ENCODE data around the gene DCLK3. TPM values are rescaled to one million over a fixed set of nuclear protein-coding genes. Genes with fewer than 3 reads are reported as not detected.

The DCLK3 gene
- total and polyA plus RNA-seq, 4 donors: 0.04 to 0.80 (median 0.21) TPM

DNA sequence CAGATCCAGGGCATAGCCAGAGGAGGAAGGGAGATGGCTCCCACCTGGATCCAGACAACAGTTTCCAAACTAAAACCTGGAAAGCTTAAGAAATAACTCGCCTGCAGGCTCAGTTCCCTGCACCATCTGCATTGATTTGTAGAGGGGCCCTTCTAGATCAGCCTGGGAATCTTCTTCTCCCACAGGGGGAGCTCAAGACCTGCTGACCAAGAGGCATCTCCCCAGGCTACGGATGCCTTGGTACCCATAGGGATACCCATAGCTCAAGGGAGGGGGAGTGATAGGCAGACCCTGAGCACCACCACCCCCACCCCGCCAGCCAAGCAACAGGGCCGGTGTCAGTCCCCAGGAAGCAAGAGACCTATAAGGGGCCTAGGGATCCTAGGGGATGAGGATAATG is 28.0 kb upstream of the DCLK3 start:
- H3K27ac ChIP-seq (ENCODE audit: low read depth in 1 of 2, low read length in 1 of 2): no peak overlapping the region
- WGBS, 2 donors: 61 to 69% methylated on average over 4 of the region's 4 CpGs
- no peaks in the 10 kb centered on the region for H3K9me3 ChIP-seq (ENCODE audit: control insufficient read depth in 4 of 4, insufficient read depth in 3 of 4, low read length in 3 of 4)
- no peaks in the 10 kb centered on the region for H3K4me1 ChIP-seq (ENCODE audit: control insufficient read depth in 5 of 5, insufficient read depth in 5 of 5, low read length in 5 of 5)
- no peaks in the 10 kb centered on the region for H3K36me3 ChIP-seq (ENCODE audit: control insufficient read depth in 4 of 4, insufficient read depth in 4 of 4, low read length in 4 of 4)
- no peak overlapping the region for H3K9ac ChIP-seq (ENCODE audit: insufficient read depth in 1 of 2, low read length in 2 of 2)
- H3K27me3 ChIP-seq (ENCODE audit: control insufficient read depth in 3 of 3, insufficient read depth in 3 of 3, low read length in 2 of 3): no peaks in the 10 kb centered on the region
- H3K4me3 ChIP-seq: no peak overlapping the region
- TF ChIP-seq, protein P1, sequence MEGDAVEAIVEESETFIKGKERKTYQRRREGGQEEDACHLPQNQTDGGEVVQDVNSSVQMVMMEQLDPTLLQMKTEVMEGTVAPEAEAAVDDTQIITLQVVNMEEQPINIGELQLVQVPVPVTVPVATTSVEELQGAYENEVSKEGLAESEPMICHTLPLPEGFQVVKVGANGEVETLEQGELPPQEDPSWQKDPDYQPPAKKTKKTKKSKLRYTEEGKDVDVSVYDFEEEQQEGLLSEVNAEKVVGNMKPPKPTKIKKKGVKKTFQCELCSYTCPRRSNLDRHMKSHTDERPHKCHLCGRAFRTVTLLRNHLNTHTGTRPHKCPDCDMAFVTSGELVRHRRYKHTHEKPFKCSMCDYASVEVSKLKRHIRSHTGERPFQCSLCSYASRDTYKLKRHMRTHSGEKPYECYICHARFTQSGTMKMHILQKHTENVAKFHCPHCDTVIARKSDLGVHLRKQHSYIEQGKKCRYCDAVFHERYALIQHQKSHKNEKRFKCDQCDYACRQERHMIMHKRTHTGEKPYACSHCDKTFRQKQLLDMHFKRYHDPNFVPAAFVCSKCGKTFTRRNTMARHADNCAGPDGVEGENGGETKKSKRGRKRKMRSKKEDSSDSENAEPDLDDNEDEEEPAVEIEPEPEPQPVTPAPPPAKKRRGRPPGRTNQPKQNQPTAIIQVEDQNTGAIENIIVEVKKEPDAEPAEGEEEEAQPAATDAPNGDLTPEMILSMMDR (IDR thresholded peaks at IDR 0.05; ENCODE audit: control extremely low read depth, extremely low read depth): no peak
- peak in 1 of 3 donors; percentile 28 for DNase-seq
- ATAC-seq (ENCODE audit: insufficient read depth, low FRiP score): no peak

- DNase-seq (no peak), ATAC-seq (ENCODE audit: insufficient read depth, low FRiP score) (no peak)
- Histone ChIP-seq H3K9me3 (ENCODE audit: control insufficient read depth in 4 of 4, insufficient read depth in 3 of 4, low read length in 3 of 4) (no peaks in the 10 kb centered on the region), H3K27me3 (ENCODE audit: control insufficient read depth in 3 of 3, insufficient read depth in 3 of 3, low read length in 2 of 3) (no peaks in the 10 kb centered on the region), H3K9ac (ENCODE audit: insufficient read depth in 1 of 2, low read length in 2 of 2) (no peak overlapping the region), H3K4me3 (no peak overlapping the region), H3K4me1 (ENCODE audit: control insufficient read depth in 5 of 5, insufficient read depth in 5 of 5, low read length in 5 of 5) (no peaks in the 10 kb centered on the region), H3K27ac (ENCODE audit: low read depth in 1 of 2, low read length in 1 of 2) (no peak overlapping the region), H3K36me3 (ENCODE audit: control insufficient read depth in 4 of 4, insufficient read depth in 4 of 4, low read length in 4 of 4) (no peaks in the 10 kb centered on the region)
- 66 to 72% methylated on average over 6 of the region's 6 CpGs for WGBS, 2 donors
- TF ChIP-seq, protein P1 (IDR thresholded peaks at IDR 0.05; ENCODE audit: control extremely low read depth, extremely low read depth): no peak
These were observed 26.4 kb upstream of the DCLK3 start for GRCh38 chr3:36790765-36791164.

DNA sequence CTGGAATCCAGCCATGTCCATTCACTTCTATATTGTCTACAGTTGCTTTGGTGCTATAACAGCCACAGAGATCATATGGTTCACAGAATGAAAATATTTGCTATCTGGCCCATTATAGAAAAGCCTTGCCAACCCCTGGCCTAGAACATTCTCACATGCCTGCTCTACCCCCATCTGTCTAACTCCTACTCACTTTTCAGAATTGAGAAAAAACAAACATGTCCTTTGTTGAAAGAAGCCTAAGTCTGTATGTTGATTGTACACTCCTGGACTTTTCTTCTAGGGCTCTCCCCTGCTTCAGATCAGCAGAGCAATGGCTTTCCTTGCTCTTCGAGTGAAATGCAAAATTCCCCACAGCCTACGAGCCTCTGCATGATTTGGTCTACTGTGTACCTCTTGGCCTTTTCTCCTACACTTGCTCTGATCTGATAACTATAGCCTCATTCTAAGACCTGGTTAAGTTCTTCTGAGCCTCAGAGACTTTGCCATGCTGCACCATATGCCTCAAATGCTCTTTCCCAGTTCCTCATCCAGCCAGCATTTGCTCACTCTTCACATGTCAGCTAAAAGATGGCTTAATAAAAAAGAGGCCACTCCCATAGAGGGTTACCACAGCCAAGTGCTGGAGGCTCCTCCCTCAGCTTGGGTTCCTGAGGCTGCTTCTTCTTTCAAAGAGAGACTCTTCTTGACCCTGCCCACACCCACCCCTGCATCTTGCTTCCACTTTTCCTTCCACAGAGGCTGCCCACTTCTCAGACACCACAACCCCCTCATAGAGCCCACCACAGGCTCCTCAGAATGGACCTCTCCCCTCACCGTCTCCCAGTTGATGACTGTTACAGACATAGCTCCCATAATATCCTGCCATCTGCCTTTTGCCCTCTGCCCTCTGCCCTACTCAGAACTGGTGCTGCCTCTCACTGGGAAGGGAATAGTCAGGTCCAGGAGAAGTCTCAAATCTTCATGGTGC is 22.9 kb upstream of the DCLK3 start:
- no peak overlapping the region for H3K4me3 ChIP-seq
- no peaks in the 10 kb centered on the region for H3K36me3 ChIP-seq (ENCODE audit: control insufficient read depth in 4 of 4, insufficient read depth in 4 of 4, low read length in 4 of 4)
- H3K27ac ChIP-seq (ENCODE audit: low read depth in 1 of 2, low read length in 1 of 2): peak overlapping the region in 1 of 2 donors; percentile 3
- no peaks in the 10 kb centered on the region for H3K9me3 ChIP-seq (ENCODE audit: control insufficient read depth in 4 of 4, insufficient read depth in 3 of 4, low read length in 3 of 4)
- ATAC-seq (ENCODE audit: insufficient read depth, low FRiP score) (peak; percentile 80), DNase-seq (no peak)
- H3K4me1 ChIP-seq (ENCODE audit: control insufficient read depth in 5 of 5, insufficient read depth in 5 of 5, low read length in 5 of 5): peaks cover 0 to 3% (median 0%) of the 10 kb centered on the region in 5 donors
- TF ChIP-seq, protein P1 (IDR thresholded peaks at IDR 0.05; ENCODE audit: control extremely low read depth, extremely low read depth): no peak
- no peaks in the 10 kb centered on the region for H3K27me3 ChIP-seq (ENCODE audit: control insufficient read depth in 3 of 3, insufficient read depth in 3 of 3, low read length in 2 of 3)
- WGBS, 2 donors: 68 to 77% methylated on average over 3 of the region's 3 CpGs
- no peak overlapping the region for H3K9ac ChIP-seq (ENCODE audit: insufficient read depth in 1 of 2, low read length in 2 of 2)
